Heart left ventricle (tissue), 16 donors: Measurements from ENCODE around the gene AKAP13. TPM values are rescaled to one million over a fixed set of nuclear protein-coding genes. Genes with fewer than 3 reads are reported as not detected.

ENCODE experiments used
- ATAC-seq, 4 donors: fragments of 200-7000 bp; cut with Tn5 transposase; one replicate each; pipeline ENCODE4 v1.9.1; 2020 to 2022; ENCODE audit warnings: moderate library complexity in 4 of 4, mild to moderate bottlenecking in 3 of 4, moderate number of reproducible peaks in 1 of 4
- DNase-seq, 5 donors: peaks; one replicate each; pipeline ENCODE4 v3.0.0-alpha.2; 2020
- H3K27ac ChIP-seq, 12 donors: fragments of 200-600 bp; sonication (generic) in 4 of 12; one replicate each; pipeline versions ENCODE4 v1.5.0 to v1.8.0; 2016 to 2022; ENCODE audit warnings: mild to moderate bottlenecking in 2 of 12
- H3K27me3 ChIP-seq, 9 donors: fragments of 200-600 bp; sonication (generic) in 2 of 9; one replicate each; pipeline versions ENCODE4 v1.5.1 to v1.8.0; 2016 to 2022; ENCODE audit warnings: mild to moderate bottlenecking in 3 of 9
- H3K36me3 ChIP-seq, 9 donors: fragments of 200-600 bp; sonication (generic) in 2 of 9; one replicate each; pipeline versions ENCODE4 v1.5.0 to v1.8.0; 2018 to 2022; ENCODE audit warnings: mild to moderate bottlenecking in 2 of 9
- H3K4me1 ChIP-seq, 12 donors: fragments of 200-600 bp; sonication (generic) in 4 of 12; one replicate each; pipeline versions ENCODE4 v1.5.0 to v1.8.0; 2016 to 2022; ENCODE audit warnings: mild to moderate bottlenecking in 3 of 12
- H3K4me3 ChIP-seq, 12 donors: fragments of 200-600 bp; sonication (generic) in 4 of 12; one replicate each; pipeline versions ENCODE4 v1.5.0 to v1.8.0; 2017 to 2022; ENCODE audit warnings: mild to moderate bottlenecking in 9 of 12, moderate library complexity in 4 of 12
- H3K9me3 ChIP-seq, 12 donors: fragments of 200-600 bp; sonication (generic) in 4 of 12; one replicate each; pipeline versions ENCODE4 v1.5.0 to v1.8.0; 2016 to 2022; ENCODE audit warnings: mild to moderate bottlenecking in 1 of 12
- CTCF ChIP-seq, 12 donors: fragments of 200-600 bp; sonication (generic) in 4 of 12; IDR thresholded peaks; one replicate each; pipeline versions ENCODE4 v1.5.0 to v1.8.0; 2018 to 2022; ENCODE audit warnings: antibody characterized with exemption in 12 of 12, mild to moderate bottlenecking in 5 of 12
- POLR2A ChIP-seq, 2 donors: fragments of 450-650 bp; IDR thresholded peaks; one replicate each; pipeline ENCODE4 v1.6.1; 2017; ENCODE audit warnings: antibody characterized with exemption in 2 of 2, mild to moderate bottlenecking in 2 of 2, moderate library complexity in 2 of 2
- WGBS, 4 donors: extraction: QIAGEN DNeasy Blood & Tissue Kit in 2 of 4; methylation state at CpG; one replicate each; pipeline versions ENCODE4 v1.1.5 to v1.1.7; 2013 to 2018; 5-methylcytosine and 5-hydroxymethylcytosine counted together
- intact Hi-C, 10 donors: fragments of 100-400 bp; cut with DNase I; formaldehyde crosslinking; loops; one replicate each; pipeline versions ENCODE4 v1.11.1 to v1.14.2; 2022
- polyA plus RNA-seq, 2 donors: library from polyadenylated mRNA; stranded (reverse); fragments of 200-250 nt; gene quantifications; one replicate each; pipeline ENCODE4 v1.2.3, GENCODE V29; 2013
- total RNA-seq, 9 donors: library from RNA; depleted of rRNA in 2 of 9; stranded (reverse); fragments of >200 nt in 2 of 9; fragmentation: NEBNext Ultra II Directional in 3 of 9; extraction: Animal tissue kit (Norgen Biotek cat#: 25700) in 3 of 9; gene quantifications; one replicate each; pipeline versions ENCODE4 v1.1.0 to v1.2.4, GENCODE V29; 2016 to 2023
- donor health status: ischemic (EF 13 %, LVEDD 7.1; RV severe dilation, severe dysfunction).
- donor health status: healthy with polysubstance abuse.
- donor health status: DM: no; HTN: yes; CAD: no.
- donor health status: DM: no; HTN: no; CAD: no.
- donor health status: ischemic (EF 25% LVEDD 6.9; RV normal size, moderate dysfunction).
- donor health status: ischemic (EF 25% LVEDD 5.7; RV mildly dilated, moderate dysfunction).
- donor health status: healthy.
- donor health status: DM: yes; HTN: yes; CAD: no.
- donor health status: ischemic (EF 35%, LVEDD 5.7; RV mildly dilated, moderate dysfunction).
- donor health status: nonischemic (EF 11% LVEDD 7.7; RV severe dilation, severe dysfunction).
- donor health status: DM: yes; HTN: yes; CAD: no.
- donor health status: PGD.
- donor health status: ischemic (EF 29% LVEDD 5.4; RV normal size, mild dysfunction).
- donor health status: nonischemic (EF 23%, LVEDD 6.1; RV moderate dilation, normal function).

The AKAP13 gene
- total and polyA plus RNA-seq, 11 donors = 124 to 598 (median 340) TPM

GRCh38 chr15:85685356-85685755 lies 305.0 kb downstream of the AKAP13 start:
- Histone ChIP-seq H3K4me3 (peak overlapping the region in 2 of 12 donors; percentile 27 to 34), H3K36me3 (peaks cover 0 to 96% (median 83%) of the 10 kb centered on the region in 9 donors), H3K27ac (peak overlapping the region in 6 of 12 donors; percentile 34 to 76 (median 55)), H3K4me1 (peaks cover 6 to 58% (median 37%) of the 10 kb centered on the region in 12 donors), H3K27me3 (no peaks in the 10 kb centered on the region), H3K9me3 (no peaks in the 10 kb centered on the region)
- TF ChIP-seq CTCF (IDR thresholded peaks at IDR 0.05) (no peak), POLR2A (IDR thresholded peaks at IDR 0.05) (no peak)
- WGBS, 4 donors = 56 to 81% (median 75%) methylated on average over 9 of the region's 9 CpGs
- ATAC-seq (peak; percentile 36 to 43 (median 40)), DNase-seq (no peak)
- intact Hi-C loops = loop anchor here in 1 of 10 donors (10.0 kb wide), 1 partner anchor 201 kb away; no protein-coding TSS in a partner anchor

- DNase-seq = no peak
- Histone ChIP-seq H3K27me3 (no peaks in the 10 kb centered on the region), H3K27ac (peak overlapping the region in 6 of 12 donors; percentile 17 to 86 (median 37)), H3K4me1 (peaks cover 6 to 68% (median 47%) of the 10 kb centered on the region in 12 donors), H3K4me3 (no peak overlapping the region), H3K9me3 (no peaks in the 10 kb centered on the region), H3K36me3 (peaks cover 0 to 95% (median 78%) of the 10 kb centered on the region in 9 donors)
- no peak for ATAC-seq
- WGBS, 4 donors = 89 to 94% (median 92%) methylated on average over 2 of the region's 2 CpGs
- TF ChIP-seq POLR2A (IDR thresholded peaks at IDR 0.05) (no peak), CTCF (IDR thresholded peaks at IDR 0.05) (no peak)
- intact Hi-C loops = loop anchor here in 1 of 10 donors (10.0 kb wide), 1 partner anchor 203 kb away; no protein-coding TSS in a partner anchor
These were observed 306.9 kb downstream of the AKAP13 start for GRCh38 chr15:85687329-85687728.

GRCh38 chr15:85688711-85689110 lies 308.3 kb downstream of the AKAP13 start:
- DNase-seq (no peak), ATAC-seq (no peak)
- WGBS, 4 donors = 12 to 24% (median 16%) methylated on average over 3 of the region's 3 CpGs
- Histone ChIP-seq H3K27ac (peak overlapping the region in 8 of 12 donors; percentile 4 to 86 (median 64)), H3K4me1 (peaks cover 6 to 80% (median 56%) of the 10 kb centered on the region in 12 donors), H3K27me3 (no peaks in the 10 kb centered on the region), H3K9me3 (no peaks in the 10 kb centered on the region), H3K36me3 (peaks cover 0 to 94% (median 76%) of the 10 kb centered on the region in 9 donors), H3K4me3 (no peak overlapping the region)
- TF ChIP-seq CTCF (IDR thresholded peaks at IDR 0.05) (no peak), POLR2A (IDR thresholded peaks at IDR 0.05) (no peak)
- intact Hi-C loops = loop anchor here in 1 of 10 donors (10.0 kb wide), 1 partner anchor 204 kb away; no protein-coding TSS in a partner anchor

GRCh38 chr15:85689729-85690128 lies 309.3 kb downstream of the AKAP13 start:
- H3K9me3 ChIP-seq = no peaks in the 10 kb centered on the region
- 20 to 29% (median 25%) methylated on average over 9 of the region's 9 CpGs for WGBS, 4 donors
- H3K27me3 ChIP-seq = no peaks in the 10 kb centered on the region
- H3K27ac ChIP-seq = peak overlapping the region; percentile 4 to 86 (median 58)
- peak in 3 of 5 donors; percentile 38 to 53 (median 50) for DNase-seq
- ATAC-seq = peak; percentile 24 to 63 (median 52)
- H3K4me3 ChIP-seq = peak overlapping the region in 10 of 12 donors; percentile 8 to 52 (median 36)
- TF ChIP-seq CTCF (IDR thresholded peaks at IDR 0.05) (no peak), POLR2A (IDR thresholded peaks at IDR 0.05) (no peak)
- peaks cover 6 to 80% (median 55%) of the 10 kb centered on the region in 12 donors for H3K4me1 ChIP-seq
- intact Hi-C loops = loop anchor here in 2 of 10 donors (10.0 kb wide), 1 partner anchor 205 kb away; no protein-coding TSS in a partner anchor
- H3K36me3 ChIP-seq = peaks cover 0 to 94% (median 76%) of the 10 kb centered on the region in 9 donors
